Activated CD4-positive, alpha-beta T cell treated with anti-CD3 and anti-CD28 coated beads, Interleukin-2, amount 50 U/mL, for 24 hours (primary cell): ENCODE results near the gene ZNF136.

Experiments
- DNase-seq, 2 donors: peaks; one replicate each; pipeline ENCODE4 v3.0.0-alpha.2; 2020; ENCODE audit warnings: low read depth in 1 of 2, low spot score in 1 of 2

ZNF136 gene

DNA sequence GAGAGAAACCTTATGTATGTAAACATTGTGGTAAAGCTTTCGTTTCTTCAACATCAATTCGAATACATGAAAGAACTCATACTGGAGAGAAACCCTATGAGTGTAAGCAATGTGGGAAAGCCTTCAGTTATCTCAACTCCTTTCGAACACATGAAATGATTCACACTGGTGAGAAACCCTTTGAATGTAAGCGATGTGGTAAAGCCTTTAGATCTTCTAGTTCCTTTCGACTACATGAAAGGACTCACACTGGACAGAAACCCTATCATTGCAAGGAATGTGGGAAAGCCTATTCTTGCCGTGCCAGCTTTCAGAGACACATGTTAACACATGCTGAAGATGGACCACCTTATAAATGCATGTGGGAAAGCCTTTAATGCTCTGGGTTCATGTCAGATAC lies 24.7 kb downstream of the ZNF136 start:
- DNase-seq = no peak

DNA sequence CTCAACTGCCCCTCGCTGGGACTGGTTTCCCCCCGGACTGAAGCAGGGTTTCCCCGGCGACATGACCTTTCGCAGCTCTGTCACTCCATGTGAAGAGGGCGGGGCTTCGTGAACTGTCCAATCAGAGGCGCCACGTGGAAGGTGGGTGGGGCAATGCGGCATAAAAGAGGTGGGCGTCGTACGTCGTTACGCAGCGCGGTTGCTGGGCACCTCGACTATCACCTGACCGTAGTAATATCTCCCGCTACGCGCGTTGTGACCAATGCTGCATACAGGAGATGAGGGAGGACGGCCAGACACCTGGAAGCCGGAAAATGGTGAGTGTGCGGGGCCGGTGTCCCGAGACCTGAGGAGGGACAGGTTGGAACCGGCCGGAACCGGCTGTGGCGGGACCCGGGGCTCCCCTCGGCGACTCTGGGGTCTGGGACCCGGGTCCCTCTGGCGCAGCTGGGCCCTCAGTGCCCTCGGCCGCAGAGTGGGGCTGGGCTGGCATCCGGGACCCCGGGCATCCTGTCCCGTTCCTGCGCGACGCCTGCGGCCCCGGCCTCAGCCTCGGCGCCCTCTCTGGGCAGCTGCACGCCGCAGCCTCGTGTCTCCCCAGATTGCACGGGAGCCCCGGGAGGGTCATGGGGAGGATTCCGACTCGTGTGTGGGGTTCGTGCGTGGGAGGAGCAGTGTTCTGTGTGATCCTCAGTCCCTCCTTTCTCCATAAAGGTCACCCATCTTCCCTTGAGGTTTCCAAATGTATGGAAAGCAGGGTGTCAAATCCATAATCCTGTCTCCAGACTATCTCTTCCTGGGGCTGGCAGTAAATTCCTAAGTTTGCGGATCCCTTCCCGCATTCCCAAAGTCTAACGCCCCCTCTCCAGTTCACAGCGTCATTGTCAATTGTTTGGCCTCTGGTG lies 32.2 kb downstream of the ZNF136 start:
- peak; percentile 36 to 78 for DNase-seq

DNA sequence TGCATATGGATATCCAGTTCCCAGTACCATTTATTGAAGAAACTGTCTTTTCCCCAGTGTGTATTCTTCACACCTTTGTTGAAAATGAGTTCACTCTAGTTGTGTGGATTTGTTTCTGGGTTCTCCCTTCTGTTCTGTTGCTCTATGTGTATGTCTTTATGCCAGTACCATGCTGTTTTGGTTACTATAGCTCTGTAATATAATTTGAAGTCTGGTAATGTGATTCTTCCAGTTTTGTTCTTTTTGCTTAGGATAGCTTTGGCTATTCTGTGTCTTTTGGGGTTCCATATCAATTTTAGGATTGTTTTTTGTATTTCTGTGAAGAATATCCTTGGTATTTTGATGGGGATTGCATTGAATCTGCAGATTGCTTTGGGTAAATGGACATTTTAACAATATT lies 35.2 kb downstream of the ZNF136 start:
- DNase-seq = no peak

DNA sequence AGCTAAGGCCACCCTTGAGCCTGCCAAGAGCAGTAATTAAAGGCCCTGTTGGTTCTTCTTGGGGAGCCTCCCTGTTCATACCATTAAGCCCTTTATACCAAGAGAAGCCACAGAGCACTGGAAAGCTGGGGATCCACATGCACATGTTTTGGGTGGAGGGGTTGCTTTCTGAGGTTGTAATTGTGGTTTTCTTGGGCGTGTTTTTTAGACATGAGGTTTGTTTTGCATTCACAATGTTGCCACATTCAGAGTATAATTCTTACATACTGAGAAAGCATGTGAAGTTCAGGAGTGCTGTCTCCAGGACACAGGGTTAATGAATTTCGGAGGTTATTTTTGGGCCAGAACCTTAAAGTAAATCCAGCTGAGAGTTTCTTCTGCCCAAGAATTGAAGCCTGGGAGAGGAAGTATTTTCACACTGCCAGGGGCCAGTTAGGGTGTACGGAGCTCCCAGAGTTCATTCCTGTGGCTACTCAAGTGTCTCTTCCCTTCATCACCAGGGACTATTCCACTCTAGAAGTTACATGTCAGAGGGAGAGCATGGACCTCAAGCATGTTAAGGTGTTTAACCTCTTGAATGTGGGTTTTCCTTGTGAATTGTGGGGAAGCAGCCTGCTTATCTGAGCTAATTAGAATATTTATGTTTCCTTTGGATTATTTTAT lies 37.0 kb downstream of the ZNF136 start:
- no peak for DNase-seq

DNA sequence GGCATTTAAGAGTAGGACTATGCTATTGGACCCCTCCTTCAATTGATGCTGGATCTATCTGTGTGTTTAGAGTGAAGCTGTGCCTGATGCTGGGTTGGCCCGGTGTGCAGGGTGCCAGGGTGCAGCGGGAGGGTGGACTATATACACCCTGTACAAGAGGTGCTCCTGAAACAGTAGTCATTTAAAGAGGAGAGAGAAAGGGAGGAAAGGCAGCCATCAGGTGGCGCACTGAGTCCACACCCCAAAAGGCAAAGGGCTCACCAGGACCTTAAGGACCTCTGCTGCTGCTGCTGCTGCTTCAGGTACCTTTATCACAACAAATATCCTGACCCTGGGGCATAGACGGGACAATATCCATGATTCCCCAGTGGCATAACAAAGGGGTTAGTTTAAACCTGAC lies 39.4 kb downstream of the ZNF136 start:
- DNase-seq = peak; percentile 24 to 35

DNA sequence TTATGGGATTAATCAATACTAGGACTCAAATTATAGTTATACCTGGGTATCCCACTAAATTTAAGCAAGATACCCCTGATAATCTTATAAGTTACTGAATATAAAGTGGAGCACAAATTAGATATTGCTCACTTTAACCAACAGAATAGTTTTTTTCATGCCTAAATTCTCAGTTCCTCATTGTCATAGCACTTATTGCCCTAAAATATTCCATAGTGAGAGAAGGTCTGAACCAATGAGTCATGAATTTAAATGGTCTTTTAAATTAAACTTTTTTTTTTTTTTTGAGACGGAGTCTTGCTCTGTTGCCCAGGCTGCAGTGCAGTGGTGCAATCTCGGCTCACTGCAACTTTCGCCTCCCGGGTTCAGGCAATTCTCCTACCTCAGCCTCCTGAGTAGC lies 42.4 kb downstream of the ZNF136 start:
- DNase-seq = no peak

DNA sequence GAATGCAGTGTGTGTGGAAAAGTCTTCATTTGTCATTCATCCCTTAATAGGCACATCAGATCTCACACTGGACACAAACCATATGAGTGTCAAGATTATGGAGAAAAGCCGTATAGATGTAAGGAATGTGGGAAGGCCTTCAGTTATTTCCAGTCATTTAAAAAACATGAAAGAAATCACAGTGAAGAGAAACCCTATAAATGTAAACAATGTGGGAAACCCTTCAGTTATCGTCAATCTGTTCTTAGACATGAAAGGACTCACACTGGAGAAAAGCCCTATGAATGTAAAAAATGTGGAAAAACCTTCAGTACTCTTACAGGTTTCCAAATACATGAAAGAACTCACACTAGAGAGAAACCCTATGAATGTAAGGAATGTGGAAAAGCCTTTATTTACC lies 45.3 kb downstream of the ZNF136 start:
- no peak for DNase-seq

DNA sequence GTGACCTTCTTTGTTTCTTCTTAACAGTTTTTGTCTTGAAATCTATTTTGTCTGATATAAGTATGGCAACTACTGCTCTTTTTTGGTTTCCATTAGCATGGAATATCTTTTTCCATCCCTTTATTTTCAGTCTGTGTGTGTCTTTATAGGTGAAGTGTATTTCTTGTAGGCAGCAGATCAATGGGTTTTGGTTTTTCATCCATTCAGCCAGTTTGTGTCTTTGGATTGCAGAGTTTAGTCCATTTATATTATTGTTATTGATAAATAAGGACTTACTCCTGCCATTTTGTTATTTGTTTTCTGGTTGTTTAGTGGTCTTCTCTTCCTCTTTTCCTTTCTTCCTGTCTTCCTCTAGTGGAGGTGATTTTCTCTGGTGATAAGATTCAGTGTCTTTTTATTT lies 54.4 kb downstream of the ZNF136 start:
- DNase-seq = no peak

DNA sequence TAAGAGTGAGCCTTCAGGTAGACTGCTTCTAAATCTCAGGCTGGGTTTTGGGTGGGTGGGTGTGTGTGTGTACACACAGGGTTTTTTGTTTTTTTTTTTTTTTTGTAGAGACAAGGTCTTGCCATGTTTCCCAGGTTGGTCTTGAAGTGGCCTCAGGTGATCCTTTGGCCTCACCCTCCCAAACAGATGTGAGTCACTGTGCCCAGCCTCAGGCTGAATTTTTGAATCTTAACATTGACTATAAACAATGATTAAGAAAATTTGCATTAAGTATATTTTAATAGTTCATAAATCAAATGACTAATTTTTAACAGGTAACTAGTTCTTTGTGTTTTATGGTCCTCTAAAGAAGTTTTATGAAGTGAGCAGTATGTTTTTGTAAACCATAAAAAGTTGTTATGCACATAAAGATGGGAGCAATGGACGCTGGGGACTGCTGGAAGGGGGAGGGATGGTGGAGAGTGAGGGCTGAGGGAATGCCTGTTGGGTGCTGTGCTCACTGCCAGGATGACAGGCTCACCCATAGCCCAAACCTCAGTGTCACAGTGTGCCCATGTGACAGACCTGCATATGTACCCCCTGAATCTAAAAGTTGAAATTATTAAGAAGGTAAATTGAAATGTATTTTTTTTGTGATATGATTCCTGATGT lies 60.2 kb downstream of the ZNF136 start:
- no peak for DNase-seq

DNA sequence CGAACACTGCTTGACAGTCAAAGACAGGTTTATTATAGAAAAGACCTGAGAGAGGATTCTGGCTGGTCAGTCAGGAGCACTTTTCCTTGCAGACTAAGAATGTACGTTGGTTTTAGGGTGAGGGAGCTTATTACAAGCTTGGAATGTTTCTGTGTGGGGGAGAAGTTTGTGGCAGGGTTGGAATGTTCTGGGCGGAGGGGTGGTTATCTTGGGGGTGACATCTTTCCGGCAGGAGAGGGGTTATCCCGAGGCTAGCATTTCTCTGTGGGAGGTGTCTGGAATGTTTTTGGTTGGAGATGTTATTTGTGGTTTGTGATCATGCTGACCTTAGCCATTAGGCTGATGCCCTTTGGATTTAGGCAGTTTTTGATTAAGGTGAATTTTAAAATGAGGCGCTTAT lies 61.8 kb downstream of the ZNF136 start:
- no peak for DNase-seq

DNA sequence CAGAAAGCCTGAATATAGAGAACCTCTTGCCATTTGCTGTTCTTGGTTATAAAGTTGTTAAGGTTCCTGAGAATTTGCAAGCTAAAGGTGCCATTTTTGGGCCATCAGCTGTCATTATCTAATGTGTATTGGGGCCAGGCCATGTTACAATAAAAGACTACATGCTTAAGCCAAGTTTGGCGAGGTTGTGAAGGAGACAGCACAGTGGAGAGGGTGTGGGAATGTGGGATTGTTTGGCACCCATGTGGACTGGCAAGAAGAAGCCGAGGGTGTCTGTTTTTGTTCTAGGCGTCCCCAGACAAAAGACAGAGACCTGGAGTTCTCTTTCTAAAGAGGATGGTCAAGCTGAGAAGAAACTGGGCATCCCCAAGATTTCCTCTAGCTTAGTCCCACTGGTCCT lies 67.1 kb downstream of the ZNF136 start:
- DNase-seq = no peak

DNA sequence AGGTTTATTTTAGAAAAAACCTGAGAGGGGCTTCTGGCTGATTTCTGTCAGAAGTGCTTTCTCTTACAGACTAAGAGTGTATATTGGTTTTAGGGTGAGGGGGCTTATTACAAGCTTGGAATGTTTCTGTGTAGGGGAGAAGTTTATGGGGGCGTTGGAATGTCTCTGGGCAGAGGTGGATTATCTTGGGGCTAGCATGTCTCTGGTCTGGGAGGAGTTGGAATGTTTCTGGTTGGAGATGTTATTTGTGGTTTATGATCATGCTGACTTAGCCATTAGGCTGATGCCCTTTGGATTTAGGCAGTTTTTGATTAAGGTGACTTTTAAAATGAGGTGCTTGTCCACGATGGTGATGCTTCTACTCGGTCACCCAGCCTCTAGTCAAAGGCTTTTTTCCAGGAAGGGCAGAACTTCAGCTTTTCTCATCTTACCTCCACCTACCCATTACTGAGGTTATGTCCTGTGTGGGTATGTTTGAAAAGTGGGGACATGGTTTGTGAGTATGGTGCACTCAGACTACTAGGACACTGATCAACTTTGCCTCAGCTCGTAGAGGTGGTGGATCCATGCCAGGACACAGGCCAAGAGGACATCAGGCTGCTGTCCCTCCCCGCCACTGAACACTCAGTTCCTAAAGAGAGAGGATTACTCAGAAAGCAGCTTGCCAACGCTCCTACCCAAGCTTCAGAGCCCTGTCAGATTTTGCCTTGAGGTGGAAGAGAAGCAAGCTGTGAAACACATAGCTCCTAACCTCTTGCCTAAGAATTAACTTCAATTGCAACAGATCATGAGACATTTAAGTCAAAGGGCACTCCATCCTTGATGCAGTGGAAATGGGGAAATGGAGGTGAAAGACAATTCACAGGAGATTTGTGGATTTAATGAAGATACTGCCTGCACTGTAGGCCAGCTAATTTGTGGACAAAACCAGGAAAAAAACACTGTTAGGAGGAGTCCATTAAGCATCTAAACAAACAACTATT lies 68.1 kb downstream of the ZNF136 start:
- DNase-seq = no peak

DNA sequence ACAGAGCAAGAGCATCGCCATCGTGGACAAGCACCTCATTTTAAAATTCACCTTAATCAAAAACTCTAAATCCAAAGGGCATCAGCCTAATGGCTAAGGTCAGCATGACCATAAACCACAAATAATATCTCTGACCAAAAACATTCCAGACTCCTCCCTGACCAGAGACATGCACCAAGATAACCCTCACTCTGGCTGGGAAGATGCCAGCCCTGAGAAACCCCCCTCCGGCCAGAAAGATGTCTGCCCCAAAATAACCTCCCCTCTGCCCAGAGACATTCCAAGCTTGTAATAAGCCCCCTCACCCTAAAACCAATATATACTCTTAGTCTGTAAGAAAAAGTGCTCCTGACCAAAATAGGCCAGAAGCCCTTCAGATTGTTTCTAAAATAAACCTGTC lies 70.1 kb downstream of the ZNF136 start:
- DNase-seq = no peak

DNA sequence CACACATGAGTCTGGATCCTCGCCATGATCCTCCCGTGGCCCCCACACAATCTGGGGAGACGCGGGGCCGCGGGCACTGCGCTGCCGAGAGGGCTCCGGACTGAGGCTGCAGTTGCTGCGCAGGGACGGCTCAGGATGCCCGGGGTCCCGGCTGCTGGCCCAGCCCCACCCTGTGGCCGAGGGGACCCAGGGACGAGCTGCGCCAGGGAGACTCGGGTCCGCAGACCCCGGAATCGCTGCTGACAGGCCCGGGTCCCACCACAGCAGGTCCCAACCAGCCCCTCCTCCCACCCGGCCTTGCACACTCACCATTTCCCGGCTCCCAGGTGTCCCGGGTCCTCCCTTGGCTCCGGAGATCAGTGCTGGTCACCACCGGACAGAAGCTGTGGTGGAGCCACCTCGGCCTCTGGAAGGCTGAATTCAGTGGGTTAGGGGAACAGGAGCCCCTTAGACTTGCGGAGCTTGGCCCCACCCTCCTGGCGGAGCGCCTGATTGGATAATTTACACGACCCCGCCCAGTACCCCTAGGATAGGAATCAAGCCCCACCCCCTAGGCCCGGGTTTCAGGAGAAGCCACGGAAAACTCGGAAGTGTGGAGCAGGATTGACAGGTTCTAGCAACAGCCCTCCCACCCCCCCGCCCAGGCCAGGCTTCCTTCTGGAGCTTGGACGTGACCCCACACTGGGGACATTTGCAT lies 74.4 kb downstream of the ZNF136 start:
- DNase-seq = no peak
